Stimulated activated CD4-positive, alpha-beta T cell treated with anti-CD3 and anti-CD28 coated beads, TNF-alpha, amount 100 ng/mL, for 48 hours (primary cell): Measurements from ENCODE around the gene MFNG.
A peak's percentile ranks its signal among the peaks of the same experiment; 100 is the strongest.

ENCODE experiments used
- DNase-seq, 3 donors: peaks; one replicate each; pipeline ENCODE4 v3.0.0-alpha.2; 2020; ENCODE audit warnings: low read depth in 3 of 3

MFNG gene

DNA sequence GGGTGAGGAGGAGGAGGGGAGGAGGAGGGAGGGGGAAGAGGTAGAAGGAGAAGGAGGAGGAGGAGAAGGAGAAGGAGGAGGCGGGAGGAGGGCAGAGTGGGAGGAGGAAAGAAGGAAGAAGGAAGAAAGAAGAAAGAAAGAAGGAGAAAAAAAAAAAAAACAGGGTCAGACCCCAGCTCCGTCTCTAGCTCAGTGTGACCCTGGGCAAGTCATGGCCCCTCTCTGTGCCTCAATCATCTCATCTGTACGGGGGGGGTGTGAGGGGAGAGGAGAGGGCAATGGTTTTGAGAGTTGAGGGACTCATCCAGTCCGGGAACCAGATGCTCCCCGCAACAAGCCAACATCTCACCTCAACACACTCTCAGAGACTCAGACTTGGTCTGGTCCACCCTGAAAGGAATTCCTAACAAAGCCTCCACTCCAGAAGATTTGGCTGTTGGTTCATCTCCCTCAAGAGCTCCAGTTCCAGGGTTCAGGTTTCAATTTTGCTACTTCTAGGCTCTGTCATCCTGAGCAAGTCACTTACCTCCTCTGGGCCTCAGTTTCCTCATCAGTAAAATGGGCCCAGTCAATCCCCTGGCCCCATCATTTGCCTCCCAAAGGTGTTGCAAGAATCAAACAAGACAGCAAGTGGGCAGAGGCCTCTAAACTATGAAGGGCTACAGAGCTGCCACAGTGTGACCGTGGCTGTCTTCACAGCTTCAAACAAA lies 25.4 kb upstream of the MFNG start:
- DNase-seq, result no peak

DNA sequence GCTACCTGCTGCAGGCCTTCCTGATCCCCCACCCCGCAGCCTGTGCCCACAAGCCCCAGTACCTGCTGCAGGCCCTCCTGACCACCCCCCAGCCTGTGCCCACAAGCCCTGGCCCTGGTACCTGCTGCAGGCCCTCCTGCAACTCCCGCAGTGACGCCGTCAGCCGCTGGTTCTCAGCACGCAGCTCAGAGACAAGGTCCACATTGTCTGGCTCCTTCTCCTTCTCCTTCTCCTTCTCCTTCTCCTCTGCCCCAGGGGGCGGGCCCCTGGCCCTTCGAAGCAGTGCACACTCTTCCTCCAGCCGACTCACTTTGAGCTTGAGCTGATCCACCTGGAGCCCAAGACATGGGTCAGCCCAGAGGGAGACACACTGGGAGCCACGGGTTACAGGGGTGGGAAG lies 23.9 kb upstream of the MFNG start:
- no peak for DNase-seq

DNA sequence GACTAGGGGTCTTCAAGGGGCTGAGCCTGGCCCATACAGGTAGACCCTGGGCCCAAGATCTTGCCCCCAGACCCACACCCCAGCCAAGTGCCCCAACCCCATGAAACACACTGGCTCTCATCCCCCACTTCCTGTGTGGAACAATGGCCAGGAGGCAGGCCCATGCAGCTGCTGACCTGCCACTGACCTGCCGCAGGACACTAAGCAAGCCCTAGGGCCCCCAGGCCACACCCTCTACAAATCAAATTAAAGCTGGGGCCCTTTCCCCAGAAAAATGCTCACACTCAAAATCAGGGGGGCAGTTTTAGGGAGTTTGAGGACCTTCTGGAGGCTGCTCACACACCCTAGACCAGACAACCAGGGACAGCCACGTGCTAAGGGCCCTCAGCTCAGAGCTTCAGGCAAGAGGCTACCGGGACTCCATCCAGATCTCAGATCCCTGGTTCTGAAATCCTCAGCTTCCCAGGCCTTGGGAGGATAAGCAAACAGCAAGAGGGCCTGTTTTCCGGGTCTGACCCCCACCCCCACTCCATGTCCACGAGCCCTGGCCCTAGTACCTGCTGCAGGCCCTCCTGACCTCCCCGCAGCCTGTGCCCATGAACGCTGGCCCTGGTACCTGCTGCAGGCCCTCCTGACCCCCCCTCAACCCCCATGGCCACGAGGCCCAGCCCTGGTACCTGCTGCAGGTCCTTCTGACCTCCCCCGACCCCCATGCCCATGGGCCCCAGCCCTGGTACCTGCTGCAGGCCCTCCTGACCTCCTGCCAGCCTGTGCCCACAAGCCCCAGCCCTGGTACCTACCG lies 23.1 kb upstream of the MFNG start:
- no peak for DNase-seq

DNA sequence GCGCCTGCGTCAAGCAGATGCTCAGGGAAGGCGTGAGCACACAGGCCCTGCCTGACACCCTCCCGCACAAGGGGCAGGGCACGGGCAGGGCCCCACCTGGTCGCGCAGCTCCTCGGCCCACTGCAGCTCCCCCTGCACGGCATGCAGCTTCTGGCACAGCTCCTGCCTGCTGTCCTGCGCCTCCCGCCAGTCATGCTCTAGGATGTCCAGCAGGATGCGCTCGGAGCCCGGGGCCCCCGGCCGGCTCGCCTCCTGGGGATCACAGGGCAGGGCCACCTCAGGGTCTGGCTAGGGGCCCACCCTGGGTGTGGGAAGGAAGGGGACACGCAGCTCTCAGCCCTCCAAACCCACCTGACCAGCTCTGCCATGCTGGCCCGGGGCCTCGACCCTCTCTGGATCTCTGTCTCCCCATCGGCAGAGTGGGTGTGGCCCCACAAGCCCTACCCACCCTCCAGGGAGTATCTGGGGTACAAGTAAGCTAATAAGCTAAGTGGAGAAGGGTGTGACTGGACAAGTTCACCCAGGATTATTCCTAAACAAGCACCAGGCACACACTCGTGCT lies 22.3 kb upstream of the MFNG start:
- DNase-seq, result no peak

- DNase-seq, result no peak
Observed at GRCh38 chr22:37507731-37508130, 21.5 kb upstream of the MFNG start.

DNA sequence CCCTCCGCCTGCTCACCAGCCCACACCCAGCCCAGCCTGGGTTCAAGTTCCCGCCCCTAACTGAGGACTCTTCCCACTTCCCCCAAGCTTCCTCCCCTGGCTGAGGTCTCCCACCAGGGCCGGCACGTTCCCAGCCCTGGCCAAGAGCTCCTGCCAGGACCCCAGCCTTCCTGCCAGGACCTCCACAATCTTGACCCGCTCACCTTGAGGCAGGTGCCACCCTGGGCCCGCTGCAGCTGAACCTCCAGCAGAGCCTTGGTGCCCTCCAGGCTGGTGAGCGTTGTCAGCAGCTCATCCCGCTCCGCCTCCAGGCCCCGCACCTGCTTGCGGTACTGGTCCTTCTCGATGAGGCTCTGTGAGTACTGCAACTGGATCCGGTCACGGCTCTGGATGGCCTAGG lies 19.8 kb upstream of the MFNG start:
- DNase-seq, result no peak

- no peak for DNase-seq
Observed at GRCh38 chr22:37505565-37505964, 19.4 kb upstream of the MFNG start.

DNA sequence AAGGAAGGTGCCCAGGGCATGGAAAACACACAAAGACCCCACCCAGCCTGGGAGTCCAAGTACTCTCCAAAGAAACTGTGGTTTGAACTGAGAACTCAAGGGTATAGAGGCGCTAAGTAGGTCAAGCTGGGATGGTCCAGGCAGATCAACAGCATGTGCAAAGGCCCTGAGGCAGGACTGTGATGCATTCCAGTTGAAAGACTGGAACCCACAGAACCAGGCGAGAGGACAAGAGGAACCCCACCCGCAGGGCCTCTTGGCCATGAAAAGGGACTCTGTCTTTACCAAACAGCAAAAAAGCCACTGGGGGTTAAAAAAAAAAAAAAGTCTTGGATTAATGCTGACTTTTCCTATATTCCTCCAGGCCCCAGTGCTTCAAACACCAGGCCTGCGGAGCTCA lies 18.8 kb upstream of the MFNG start:
- DNase-seq, result no peak

DNA sequence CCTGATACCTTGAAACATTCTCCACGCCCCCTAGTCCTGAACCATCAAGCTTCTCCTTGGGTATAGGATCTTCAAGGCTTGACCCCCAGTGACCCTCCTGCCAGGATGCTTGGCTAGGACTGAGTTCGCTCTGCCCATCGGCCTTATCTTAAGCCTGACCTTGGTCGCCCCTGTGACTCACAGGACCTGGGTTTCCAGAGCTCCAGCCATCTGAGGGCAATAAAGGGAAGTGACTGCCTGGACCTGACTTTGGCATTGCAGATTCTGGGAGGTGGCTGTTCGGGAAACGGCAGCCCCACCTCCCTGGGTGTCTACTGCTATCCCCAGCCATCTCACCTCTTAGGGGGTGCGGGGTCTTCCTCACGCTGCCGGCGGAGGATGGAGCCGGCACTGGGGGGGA lies 17.7 kb upstream of the MFNG start:
- no peak for DNase-seq

DNA sequence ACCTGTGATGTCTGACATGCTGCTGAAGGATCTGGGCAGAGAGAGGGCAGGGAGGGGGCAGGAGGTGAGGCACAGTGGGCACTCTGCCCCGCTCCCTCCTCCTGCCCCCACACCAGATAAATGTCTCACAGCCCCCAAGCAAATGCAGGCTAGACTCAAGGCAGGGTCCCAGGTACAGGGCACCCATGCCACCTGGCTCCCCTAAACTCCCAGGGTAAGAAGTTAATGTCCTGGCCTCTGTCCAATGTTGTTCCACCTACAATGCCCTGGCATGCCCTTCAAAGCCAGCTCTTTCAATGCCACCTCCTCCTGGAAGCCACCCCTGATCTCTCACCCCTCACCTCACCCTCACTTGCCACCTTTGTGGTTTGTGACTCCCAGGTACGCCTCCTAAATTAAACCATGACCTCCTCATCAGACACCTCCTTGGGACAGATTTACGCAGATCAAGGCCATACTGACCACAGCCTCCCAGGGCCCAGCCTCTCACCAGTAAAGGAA lies 17.0 kb upstream of the MFNG start:
- DNase-seq, result no peak

DNA sequence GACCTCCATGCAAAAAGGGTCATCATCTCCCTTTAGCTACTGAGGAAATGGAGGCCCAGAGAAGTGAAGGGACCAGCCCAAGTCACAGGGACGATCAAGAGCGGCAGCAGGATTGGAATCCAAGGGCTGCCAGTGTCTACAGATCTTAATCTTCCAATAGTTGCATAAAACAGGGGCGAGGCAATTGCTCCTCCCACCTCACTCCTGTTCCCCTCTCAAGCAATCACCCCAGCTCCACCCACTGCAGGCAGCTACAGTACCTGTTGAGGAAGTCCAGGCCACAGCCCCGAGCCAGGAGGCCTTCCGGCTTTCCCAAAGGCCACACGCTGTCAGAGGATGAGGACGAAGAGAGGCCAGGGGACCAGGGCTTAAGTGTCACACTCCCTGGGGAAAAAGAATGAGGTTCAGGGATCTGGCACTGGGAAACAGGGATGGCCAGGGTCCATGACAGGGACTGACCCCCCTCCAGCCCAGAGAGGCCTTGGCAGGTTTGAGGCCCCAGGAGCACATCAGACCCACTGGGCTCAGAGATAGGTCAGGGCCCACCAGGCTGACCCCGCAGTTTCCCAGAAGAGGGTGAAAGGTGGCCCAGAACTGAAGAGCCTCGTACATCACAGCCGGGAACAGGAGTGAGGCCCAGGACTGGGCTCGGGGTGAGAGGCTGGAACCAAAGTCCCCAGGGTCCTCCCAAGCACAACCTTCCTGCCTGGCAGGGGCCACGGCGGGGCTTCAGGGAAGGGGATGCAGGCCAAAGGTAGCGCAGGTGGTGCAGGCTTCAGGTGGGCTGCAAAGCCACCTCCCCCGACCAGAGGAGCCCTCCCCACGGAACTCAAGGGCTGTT lies 16.4 kb upstream of the MFNG start:
- DNase-seq, result no peak

DNA sequence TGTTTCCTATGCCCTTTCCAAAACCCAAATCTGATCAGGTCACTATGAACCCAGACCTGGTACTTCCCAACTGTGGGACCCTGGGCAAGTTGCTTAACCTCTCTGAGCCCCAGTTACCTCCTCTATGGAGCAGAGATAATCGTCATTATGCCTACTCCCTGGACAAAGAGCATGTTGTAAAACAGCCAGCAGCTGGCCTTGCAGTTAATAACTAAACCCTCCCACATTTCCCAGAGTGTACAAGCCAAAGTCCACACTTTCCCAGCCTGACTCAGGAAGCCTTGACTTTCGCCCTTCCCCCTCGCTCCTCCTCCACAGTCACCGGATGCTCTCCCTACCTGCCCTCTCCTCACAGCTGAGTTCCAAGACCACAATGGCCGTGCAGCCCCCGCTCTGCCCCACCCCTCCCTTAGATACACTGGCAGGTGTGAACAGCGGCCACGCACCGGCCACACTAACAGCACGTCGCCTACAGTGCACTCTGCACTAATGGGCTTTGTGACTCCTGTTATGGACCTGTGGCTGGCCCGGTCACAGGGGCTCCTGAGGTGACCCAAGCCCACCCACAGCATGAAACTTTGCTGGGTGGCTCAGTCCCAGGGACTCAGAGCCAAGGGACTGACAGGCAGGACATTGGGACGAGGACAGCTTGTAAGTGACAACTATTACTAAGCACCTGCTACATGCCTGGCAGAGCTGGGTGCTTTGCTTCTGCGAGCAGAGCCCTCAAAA lies 15.6 kb upstream of the MFNG start:
- no peak for DNase-seq

DNA sequence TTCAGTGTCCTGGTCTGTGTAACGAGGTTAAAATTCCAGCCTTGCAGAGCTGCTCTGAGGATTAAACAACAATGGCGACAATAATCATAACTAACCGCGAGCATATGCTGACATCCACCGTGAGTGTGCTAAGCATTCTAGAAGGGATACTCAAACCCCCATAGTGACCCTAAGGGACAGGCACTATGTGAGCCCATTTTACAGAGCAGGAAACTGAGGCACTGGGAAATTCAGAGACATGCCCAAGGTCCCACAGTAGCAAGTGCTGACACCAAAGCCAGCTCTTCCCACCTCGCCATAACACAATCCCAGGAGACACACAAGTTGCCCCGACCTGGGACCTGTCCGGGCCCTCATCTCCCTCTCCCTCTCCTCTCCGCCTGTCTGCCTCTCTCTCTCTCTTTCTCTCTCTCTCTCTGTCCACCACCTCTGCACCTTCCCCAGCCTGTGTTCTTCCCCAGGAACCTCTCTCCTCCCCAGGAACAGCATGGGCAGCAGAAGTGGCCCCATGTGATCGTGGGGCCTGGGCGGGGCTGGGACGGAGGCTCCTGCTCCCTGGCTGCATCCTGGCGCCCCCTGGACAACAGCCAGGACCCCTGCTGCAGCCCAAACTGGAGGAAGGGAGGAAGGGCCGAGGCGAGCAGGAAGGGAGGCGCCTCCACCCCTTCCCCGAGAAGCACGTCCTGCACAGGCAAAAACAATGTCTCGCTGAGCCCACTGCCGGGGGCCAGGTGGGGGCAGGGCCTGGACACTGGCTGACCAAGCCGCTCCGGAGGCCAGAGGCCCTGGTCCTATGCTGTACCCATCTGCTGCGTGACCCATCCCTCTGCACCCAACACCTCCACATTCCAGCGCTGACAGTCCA lies 14.8 kb upstream of the MFNG start:
- DNase-seq, result no peak

- no peak for DNase-seq
Observed at GRCh38 chr22:37499789-37500540, 13.8 kb upstream of the MFNG start.

DNA sequence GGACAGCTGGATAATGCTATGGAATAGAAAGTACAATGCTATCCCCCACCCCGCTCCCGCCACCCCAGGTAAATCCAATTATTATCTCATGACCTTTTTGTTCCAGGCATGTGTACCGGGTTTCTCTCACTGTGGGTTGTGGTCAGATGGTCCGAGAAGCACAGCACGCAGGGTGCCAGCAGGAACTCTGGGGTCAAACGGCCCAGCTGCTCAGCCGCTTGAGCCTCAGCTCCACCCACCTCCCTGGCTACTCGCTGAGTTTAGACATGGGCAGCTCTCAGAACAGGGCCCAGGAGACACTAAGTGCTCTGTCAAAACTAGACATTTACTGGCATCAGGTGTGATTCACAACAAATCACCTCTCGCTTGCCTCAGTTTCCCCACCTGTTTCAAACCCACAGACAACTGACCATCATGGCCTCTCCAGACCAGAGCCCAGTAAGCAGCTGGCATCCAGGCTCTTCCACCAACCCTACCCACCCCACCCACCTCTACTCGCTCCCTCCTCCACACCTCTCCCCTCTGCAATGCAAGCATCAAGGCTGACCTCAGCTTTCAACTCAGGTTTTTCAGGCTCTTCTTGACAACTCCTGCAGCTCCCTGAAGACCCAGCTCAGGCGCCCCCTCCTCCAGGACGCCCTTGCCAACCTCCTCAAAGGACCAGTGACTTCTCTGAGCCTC lies 13.0 kb upstream of the MFNG start:
- DNase-seq, result no peak

GRCh38 chr22:37498289-37498909 lies 12.2 kb upstream of the MFNG start:
- DNase-seq, result peak; percentile 49 to 71 (median 52)

DNA sequence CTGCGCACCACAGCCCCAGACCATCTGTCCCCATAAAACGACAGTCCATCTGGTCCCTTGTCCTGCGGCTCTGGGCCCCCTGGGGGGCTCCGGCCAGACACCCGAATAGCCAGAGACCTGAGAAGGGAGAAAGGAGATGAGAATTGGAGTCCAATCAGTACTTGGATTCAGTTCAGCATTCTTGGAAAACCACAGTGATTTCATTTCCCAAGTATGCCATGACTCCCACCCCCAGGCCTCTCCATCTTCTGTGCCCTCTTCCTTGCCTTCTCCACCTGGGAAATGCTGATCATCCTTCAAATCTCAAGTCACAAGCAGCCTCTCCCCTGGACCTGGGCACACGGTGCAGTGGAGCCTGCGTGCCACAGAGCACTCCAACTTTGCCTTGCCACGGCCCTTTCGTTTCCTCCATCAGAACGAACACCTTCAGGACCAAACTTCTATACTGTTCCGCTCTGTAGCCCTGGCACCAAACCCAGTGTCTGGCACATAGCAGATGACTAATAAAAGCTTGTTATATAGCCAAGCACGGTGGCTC lies 10.9 kb upstream of the MFNG start:
- no peak for DNase-seq

- no peak for DNase-seq
Observed at GRCh38 chr22:37496651-37497050, 10.5 kb upstream of the MFNG start.
